ENCODE measurements around the gene PSMB2.
"Not testable (repeated sequence)": the region's sequence is repeated elsewhere in the genome, so short reads cannot be mapped to it uniquely, and the experiment has no call there.

PSMB2 gene

GRCh38 chr1:35592991-35593769, 48.1 kb downstream of the PSMB2 start:
- no peak for DNase-seq

DNA sequence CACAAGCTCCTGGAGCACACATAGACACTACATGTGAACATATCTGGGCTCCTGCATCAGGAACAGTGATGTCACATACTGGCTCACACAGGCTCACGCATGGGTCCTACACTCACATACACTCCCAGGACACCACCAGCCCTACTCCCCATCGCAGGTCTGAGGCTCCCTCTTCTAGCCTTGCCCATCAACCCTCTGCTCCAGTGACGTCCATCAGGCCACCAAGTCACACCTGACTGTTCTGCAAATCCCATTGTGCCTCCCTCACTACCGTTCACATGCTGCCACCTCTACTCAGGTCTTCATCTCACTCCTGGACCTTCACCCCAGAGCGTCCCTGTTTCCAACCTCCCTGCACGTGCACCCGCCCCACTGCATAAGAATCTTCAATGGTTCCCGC, 50.1 kb downstream of the PSMB2 start:
- DNase-seq = no peak

- DNase-seq = no peak
These were observed 50.8 kb downstream of the PSMB2 start for GRCh38 chr1:35590476-35591040.

DNA sequence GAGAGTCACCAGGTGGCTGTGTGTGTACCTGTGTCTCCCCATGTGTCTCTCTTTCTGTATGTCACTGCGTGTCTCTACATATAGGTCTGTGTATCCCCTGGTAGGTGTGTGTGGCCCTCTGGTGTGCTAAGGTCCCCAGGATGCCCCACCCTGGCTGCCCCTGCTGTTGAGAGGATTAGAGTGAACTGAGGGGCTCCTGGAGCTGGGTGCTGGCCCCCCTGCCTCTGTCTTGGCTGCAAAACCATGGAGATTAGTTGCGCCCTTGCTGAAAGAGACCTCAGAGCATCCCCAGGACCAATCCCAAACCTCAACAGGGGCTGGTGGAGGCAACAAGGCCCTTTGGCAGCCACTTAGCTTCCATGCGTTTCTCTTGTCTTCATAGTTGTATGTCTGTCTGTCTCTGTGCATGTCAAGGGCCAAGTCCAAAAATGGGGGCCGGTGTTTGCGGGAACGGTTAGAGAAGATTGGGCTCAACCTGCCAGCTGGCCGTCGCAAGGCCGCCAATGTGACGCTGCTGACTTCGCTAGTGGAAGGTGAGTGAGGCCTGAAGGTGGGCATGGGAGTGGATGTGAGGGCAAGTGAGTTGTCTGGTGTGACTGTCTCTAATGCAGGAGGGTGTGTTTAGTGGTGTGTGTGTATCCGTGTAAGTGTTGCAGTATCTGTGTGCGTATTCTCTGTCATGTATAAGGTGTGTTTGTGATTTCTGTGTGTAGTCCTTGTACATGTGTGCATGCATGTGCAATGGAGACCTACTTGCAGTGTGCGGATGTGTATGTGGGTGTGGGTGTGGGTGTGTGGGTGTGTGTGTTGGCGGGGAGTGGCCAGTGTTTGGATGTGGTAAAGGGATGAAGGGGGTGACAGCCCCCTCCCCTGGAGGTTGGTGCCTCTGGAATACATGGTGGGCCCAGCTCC, 51.6 kb downstream of the PSMB2 start:
- DNase-seq = no peak

GRCh38 chr1:35588197-35588910, 53.0 kb downstream of the PSMB2 start:
- DNase-seq = no peak

DNA sequence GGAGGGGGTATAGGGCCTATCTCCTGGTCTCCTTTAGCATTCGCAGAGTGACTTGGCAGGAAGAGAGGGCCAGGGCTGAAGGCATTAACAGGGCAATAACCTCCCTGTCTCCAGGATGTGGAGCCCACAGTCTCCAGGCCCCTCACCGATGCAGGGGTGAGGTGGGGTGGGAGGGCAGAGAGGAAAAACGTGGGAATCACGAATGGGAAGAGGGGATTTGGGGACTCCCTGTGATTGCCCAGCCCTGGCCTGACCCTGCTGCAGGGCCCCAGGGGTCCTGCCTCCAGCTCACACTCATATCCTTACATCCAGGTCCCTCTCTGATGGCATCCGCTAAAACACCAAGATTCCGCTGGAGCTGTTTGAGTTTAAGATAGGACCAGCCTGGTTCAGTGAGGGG, 53.6 kb downstream of the PSMB2 start:
- no peak for DNase-seq

- DNase-seq = no peak
These were observed 54.5 kb downstream of the PSMB2 start for GRCh38 chr1:35586808-35587207.

DNA sequence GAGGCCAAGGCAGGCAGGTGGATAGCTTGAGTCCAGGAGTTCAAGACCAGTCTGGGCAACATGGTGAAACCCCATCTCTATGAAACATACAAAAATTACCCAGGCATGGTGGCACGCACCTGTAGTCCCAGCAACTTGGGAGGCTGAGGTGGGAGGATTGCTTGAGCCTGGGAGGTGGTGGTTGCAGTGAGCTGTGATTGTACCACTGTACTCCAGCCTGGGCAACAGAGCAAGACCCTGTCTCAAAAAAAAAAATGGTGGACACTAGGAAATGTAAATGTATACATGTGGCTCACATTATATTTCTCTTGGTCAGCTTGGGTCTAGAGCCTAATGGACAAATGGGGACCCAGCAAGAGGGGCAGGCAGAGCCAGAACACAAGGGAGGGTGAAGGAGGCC, 55.5 kb downstream of the PSMB2 start:
- not testable (repeated sequence) for DNase-seq

- no peak for DNase-seq
These were observed 56.0 kb downstream of the PSMB2 start for GRCh38 chr1:35585281-35585680.

DNA sequence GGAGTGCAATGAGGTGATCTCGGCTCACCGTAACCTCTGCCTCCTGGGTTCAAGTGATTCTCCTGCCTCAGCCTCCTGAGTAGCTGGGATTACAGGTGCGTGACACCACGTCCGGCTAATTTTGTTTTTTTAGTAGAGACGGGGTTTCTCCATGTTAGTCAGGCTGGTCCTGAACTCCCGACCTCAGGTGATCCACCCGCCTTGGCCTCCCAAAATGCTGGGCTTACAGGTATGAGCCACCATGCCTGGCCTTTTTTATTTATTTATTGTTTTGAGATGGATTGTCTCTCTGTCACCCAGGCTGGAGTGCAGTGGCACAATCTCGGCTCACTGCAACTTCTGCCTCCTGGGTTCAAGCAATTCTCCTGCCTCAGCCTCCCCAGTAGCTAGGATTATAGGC, 59.7 kb downstream of the PSMB2 start:
- DNase-seq = not testable (repeated sequence)

DNA sequence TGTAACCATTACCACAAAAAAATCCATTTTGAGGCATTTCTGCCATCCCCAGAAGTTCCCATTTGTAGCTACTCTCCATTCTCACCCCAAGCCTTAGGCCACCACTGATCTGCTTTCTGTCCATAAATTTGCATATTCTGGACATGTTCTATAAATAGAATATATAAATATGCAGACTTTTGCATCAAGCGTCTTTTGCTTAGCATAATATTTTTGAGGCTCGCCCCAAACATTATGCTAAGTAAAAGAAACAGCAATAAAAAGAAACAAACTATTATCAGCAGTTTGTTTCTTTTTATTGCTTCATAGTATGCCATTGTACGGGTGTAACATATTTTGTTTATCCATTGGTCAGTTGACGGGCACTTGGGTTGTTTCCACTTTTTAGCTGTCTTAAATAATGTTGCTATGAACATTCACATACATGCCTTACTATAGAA, 60.4 kb downstream of the PSMB2 start:
- DNase-seq = no peak

DNA sequence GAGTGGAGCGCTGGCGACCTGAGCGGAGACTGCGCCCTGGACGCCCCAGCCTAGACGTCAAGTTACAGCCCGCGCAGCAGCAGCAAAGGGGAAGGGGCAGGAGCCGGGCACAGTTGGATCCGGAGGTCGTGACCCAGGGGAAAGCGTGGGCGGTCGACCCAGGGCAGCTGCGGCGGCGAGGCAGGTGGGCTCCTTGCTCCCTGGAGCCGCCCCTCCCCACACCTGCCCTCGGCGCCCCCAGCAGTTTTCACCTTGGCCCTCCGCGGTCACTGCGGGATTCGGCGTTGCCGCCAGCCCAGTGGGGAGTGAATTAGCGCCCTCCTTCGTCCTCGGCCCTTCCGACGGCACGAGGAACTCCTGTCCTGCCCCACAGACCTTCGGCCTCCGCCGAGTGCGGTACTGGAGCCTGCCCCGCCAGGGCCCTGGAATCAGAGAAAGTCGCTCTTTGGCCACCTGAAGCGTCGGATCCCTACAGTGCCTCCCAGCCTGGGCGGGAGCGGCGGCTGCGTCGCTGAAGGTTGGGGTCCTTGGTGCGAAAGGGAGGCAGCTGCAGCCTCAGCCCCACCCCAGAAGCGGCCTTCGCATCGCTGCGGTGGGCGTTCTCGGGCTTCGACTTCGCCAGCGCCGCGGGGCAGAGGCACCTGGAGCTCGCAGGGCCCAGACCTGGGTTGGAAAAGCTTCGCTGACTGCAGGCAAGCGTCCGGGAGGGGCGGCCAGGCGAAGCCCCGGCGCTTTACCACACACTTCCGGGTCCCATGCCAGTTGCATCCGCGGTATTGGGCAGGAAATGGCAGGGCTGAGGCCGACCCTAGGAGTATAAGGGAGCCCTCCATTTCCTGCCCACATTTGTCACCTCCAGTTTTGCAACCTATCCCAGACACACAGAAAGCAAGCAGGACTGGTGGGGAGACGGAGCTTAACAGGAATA, 64.0 kb downstream of the PSMB2 start:
- peak; percentile 19 for DNase-seq

DNA sequence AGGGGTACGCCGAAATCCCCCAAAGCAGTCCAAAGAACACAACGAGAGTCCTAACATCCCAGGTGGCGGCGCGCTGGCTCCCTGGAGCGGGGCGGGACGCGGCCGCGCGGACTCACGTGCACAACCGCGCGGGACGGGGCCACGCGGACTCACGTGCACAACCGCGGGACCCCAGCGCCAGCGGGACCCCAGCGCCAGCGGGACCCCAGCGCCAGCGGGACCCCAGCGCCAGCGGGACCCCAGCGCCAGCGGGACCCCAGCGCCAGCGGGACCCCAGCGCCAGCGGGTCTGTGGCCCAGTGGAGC, 64.6 kb downstream of the PSMB2 start:
- DNase-seq = not testable (repeated sequence)

- peak; percentile 21 for DNase-seq
These were observed 65.1 kb downstream of the PSMB2 start for GRCh38 chr1:35576061-35576765.

- DNase-seq = no peak
These were observed 65.8 kb downstream of the PSMB2 start for GRCh38 chr1:35575416-35575958.

- no peak for DNase-seq
These were observed 66.5 kb downstream of the PSMB2 start for GRCh38 chr1:35574655-35575415.

DNA sequence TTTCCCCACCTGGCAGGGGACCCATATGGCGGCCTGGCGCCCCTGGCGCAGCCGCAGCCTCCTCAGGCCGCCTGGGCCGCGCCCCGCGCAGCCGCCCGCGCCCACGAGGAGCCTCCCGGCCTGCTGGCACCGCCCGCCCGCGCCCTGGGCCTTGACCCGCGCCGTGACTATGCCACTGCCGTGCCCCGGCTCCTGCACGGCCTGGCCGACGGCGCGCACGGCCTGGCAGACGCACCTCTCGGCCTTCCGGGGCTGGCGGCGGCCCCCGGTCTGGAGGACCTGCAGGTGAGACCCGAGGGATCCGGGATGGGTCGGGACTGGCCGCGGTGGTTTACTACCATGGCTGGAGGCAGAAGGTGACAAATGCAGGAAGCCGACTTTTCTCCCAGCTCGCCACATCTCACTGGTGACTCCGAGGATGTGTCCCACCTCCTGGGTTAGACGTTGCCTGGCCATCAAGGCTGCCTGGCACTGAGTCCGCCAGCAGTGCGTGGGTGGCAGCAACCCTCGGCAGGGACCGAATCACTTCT, 67.1 kb downstream of the PSMB2 start:
- no peak for DNase-seq

GRCh38 chr1:35573198-35574124, 67.9 kb downstream of the PSMB2 start, which contains the start of gene TFAP2E:
TSS of gene TFAP2E (plus strand) at chr1:35573314. CDS start at chr1:35573578, 264 bp downstream.
- DNase-seq = peak; percentile 27
